ENCODE results near the gene BLCAP. TPM values are rescaled to one million over a fixed set of nuclear protein-coding genes. Genes with fewer than 3 reads are reported as not detected.
"Not testable (repeated sequence)": the region's sequence is repeated elsewhere in the genome, so short reads cannot be mapped to it uniquely, and the experiment has no call there.

Gene BLCAP
- polyA plus RNA-seq, 1 donor: 86.6 TPM

- H3K9me3 ChIP-seq (ENCODE audit: control insufficient read depth, low read depth, low read length): no peaks in the 10 kb centered on the region
- no peaks in the 10 kb centered on the region for H3K4me1 ChIP-seq (ENCODE audit: control insufficient read depth, insufficient read depth, low read length)
- no peak overlapping the region for H3K27ac ChIP-seq (ENCODE audit: low read length)
- peaks cover 1% of the 10 kb centered on the region for H3K27me3 ChIP-seq (ENCODE audit: control insufficient read depth, insufficient read depth, low read length)
- no peak overlapping the region for H3K4me3 ChIP-seq (ENCODE audit: low read length)
- no CpG with 5 or more reads among the region's 4 CpGs for WGBS (ENCODE audit: insufficient coverage, low lambda C conversion rate)
- no peaks in the 10 kb centered on the region for H3K36me3 ChIP-seq (ENCODE audit: control insufficient read depth, insufficient read depth, low read length)
- DNase-seq: no peak
These were observed 31.1 kb upstream of the BLCAP start for GRCh38 chr20:37558779-37559178.

DNA sequence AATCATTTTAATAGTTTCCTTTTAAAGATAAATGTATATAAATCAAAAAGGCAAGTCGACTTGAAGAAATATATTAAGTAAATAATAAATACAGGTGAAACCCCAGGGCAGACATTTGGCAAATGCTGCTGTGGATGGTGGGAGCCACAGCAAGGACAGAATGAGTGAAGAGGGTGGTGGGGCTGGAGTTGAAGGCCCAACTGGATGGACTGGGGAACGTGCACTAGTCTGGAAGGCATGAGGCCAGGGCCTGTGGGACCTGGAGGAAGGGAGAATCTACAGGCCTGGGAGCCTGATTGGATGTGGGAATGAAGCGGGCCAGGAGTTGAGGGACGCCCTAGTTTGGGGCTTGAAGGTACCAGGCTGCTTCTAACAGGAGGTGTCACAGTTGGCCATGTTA lies 30.6 kb upstream of the BLCAP start:
- no peaks in the 10 kb centered on the region for H3K4me1 ChIP-seq (ENCODE audit: control insufficient read depth, insufficient read depth, low read length)
- no peaks in the 10 kb centered on the region for H3K27me3 ChIP-seq (ENCODE audit: control insufficient read depth, insufficient read depth, low read length)
- no peaks in the 10 kb centered on the region for H3K9me3 ChIP-seq (ENCODE audit: control insufficient read depth, low read depth, low read length)
- H3K27ac ChIP-seq (ENCODE audit: low read length): no peak overlapping the region
- WGBS (ENCODE audit: insufficient coverage, low lambda C conversion rate): 86% methylated on average over 1 of the region's 4 CpGs
- H3K36me3 ChIP-seq (ENCODE audit: control insufficient read depth, insufficient read depth, low read length): no peaks in the 10 kb centered on the region
- DNase-seq: no peak
- no peak overlapping the region for H3K4me3 ChIP-seq (ENCODE audit: low read length)

GRCh38 chr20:37556538-37556937 lies 28.9 kb upstream of the BLCAP start:
- no peak overlapping the region for H3K4me3 ChIP-seq (ENCODE audit: low read length)
- no CpG with 5 or more reads among the region's 6 CpGs for WGBS (ENCODE audit: insufficient coverage, low lambda C conversion rate)
- H3K4me1 ChIP-seq (ENCODE audit: control insufficient read depth, insufficient read depth, low read length): no peaks in the 10 kb centered on the region
- H3K36me3 ChIP-seq (ENCODE audit: control insufficient read depth, insufficient read depth, low read length): no peaks in the 10 kb centered on the region
- no peaks in the 10 kb centered on the region for H3K9me3 ChIP-seq (ENCODE audit: control insufficient read depth, low read depth, low read length)
- DNase-seq: no peak
- no peaks in the 10 kb centered on the region for H3K27me3 ChIP-seq (ENCODE audit: control insufficient read depth, insufficient read depth, low read length)
- H3K27ac ChIP-seq (ENCODE audit: low read length): no peak overlapping the region

- DNase-seq; H3K27ac ChIP-seq (ENCODE audit: low read length); H3K4me3 ChIP-seq (ENCODE audit: low read length); H3K9me3 ChIP-seq (ENCODE audit: control insufficient read depth, low read depth, low read length); H3K27me3 ChIP-seq (ENCODE audit: control insufficient read depth, insufficient read depth, low read length); H3K4me1 ChIP-seq (ENCODE audit: control insufficient read depth, insufficient read depth, low read length); H3K36me3 ChIP-seq (ENCODE audit: control insufficient read depth, insufficient read depth, low read length): not testable (repeated sequence)
- WGBS (ENCODE audit: insufficient coverage, low lambda C conversion rate): 0% methylated on average over 1 of the region's 13 CpGs
These were observed 27.1 kb upstream of the BLCAP start for GRCh38 chr20:37554721-37555298.

DNA sequence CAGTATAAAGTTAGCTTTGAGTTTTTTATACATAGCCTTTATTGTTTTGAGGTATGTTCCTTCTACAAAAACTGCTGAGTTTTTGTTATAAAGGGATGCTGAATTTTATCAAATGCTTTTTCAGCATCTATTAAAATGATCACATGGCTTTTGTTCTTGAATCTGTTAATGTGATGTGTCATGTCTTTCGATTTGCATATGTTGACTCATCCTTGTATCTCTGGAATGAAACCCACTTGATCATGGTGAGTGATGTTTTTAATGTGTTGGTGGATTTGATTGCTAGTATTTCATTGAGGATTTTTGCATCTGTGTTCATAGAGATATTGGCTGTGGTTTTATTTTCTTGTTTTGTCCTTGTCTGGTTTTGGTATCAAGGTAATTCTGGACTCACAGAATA lies 24.7 kb upstream of the BLCAP start:
- H3K9me3 ChIP-seq (ENCODE audit: control insufficient read depth, low read depth, low read length): no peaks in the 10 kb centered on the region
- H3K4me1 ChIP-seq (ENCODE audit: control insufficient read depth, insufficient read depth, low read length): peaks cover 3% of the 10 kb centered on the region
- no CpG with 5 or more reads among the region's 1 CpG for WGBS (ENCODE audit: insufficient coverage, low lambda C conversion rate)
- no peak overlapping the region for H3K4me3 ChIP-seq (ENCODE audit: low read length)
- H3K27ac ChIP-seq (ENCODE audit: low read length): no peak overlapping the region
- no peaks in the 10 kb centered on the region for H3K36me3 ChIP-seq (ENCODE audit: control insufficient read depth, insufficient read depth, low read length)
- H3K27me3 ChIP-seq (ENCODE audit: control insufficient read depth, insufficient read depth, low read length): no peaks in the 10 kb centered on the region
- DNase-seq: no peak

GRCh38 chr20:37551660-37552059 lies 24.0 kb upstream of the BLCAP start:
- H3K27me3 ChIP-seq (ENCODE audit: control insufficient read depth, insufficient read depth, low read length); H3K9me3 ChIP-seq (ENCODE audit: control insufficient read depth, low read depth, low read length); H3K4me3 ChIP-seq (ENCODE audit: low read length); H3K36me3 ChIP-seq (ENCODE audit: control insufficient read depth, insufficient read depth, low read length); H3K27ac ChIP-seq (ENCODE audit: low read length); H3K4me1 ChIP-seq (ENCODE audit: control insufficient read depth, insufficient read depth, low read length); DNase-seq: not testable (repeated sequence)
- no CpG with 5 or more reads among the region's 2 CpGs for WGBS (ENCODE audit: insufficient coverage, low lambda C conversion rate)

DNA sequence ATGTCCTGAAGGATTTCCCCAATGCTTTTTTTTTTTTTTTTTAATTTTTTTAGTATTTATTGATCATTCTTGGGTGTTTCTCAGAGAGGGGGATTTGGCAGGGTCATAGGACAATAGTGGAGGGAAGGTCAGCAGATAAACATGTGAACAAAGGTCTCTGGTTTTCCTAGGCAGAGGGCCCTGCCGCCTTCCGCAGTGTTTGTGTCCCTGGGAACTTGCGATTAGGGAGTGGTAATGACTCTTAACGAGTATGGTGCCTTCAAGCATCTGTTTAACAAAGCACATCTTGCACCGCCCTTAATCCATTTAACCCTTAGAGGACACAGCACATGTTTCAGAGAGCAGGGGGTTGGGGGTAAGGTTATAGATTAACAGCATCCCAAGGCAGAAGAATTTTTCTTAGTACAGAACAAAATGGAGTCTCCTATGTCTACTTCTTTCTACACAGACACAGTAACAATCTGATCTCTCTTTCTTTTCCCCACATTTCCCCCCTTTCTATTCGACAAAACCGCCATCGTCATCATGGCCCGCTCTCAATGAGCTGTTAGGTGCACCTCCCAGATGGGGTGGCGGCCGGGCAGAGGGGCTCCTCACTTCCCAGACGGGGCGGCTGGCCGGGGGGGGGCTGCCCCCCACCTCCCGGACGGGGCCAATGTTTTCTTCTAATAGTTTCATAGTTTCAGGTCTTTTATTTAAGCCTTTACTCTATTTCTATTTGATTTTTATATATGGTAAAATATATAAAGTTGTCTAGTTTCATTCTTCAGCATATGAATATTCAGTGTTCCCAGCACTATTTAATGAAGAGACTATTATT lies 22.6 kb upstream of the BLCAP start:
- not testable (repeated sequence) for H3K4me3 ChIP-seq (ENCODE audit: low read length); DNase-seq; H3K27ac ChIP-seq (ENCODE audit: low read length); H3K9me3 ChIP-seq (ENCODE audit: control insufficient read depth, low read depth, low read length); H3K36me3 ChIP-seq (ENCODE audit: control insufficient read depth, insufficient read depth, low read length); H3K4me1 ChIP-seq (ENCODE audit: control insufficient read depth, insufficient read depth, low read length); H3K27me3 ChIP-seq (ENCODE audit: control insufficient read depth, insufficient read depth, low read length)
- WGBS (ENCODE audit: insufficient coverage, low lambda C conversion rate): no CpG with 5 or more reads among the region's 16 CpGs

DNA sequence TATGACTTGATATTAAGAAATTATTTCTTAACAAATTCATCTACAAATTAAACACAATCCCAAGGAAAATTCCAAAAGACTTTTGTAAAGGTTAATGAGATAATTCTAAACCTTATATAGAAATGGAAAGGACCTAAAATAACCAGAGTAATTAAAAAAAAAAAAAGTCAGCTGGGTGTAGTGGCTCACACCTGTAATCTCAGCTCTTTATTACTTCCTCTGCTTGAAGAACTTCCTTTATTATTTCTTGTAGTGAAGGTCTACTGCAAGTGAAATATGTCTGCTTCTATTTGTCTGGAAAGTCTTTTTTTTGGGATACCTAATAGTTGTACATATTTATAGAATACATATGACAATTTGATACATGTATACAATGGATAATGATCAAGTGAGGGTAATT lies 20.2 kb upstream of the BLCAP start:
- H3K27me3 ChIP-seq (ENCODE audit: control insufficient read depth, insufficient read depth, low read length): no peaks in the 10 kb centered on the region
- peak overlapping the region; percentile 4 for H3K27ac ChIP-seq (ENCODE audit: low read length)

GRCh38 chr20:37545516-37545915 lies 17.8 kb upstream of the BLCAP start:
- Histone ChIP-seq H3K9me3 (ENCODE audit: control insufficient read depth, low read depth, low read length) (no peaks in the 10 kb centered on the region), H3K36me3 (ENCODE audit: control insufficient read depth, insufficient read depth, low read length) (no peaks in the 10 kb centered on the region), H3K27ac (ENCODE audit: low read length) (no peak overlapping the region), H3K4me1 (ENCODE audit: control insufficient read depth, insufficient read depth, low read length) (peaks cover 33% of the 10 kb centered on the region), H3K4me3 (ENCODE audit: low read length) (no peak overlapping the region), H3K27me3 (ENCODE audit: control insufficient read depth, insufficient read depth, low read length) (no peaks in the 10 kb centered on the region)
- DNase-seq: no peak
- 80% methylated on average over 1 of the region's 1 CpG for WGBS (ENCODE audit: insufficient coverage, low lambda C conversion rate)

More for the DNA sequence above, 20.2 kb upstream of the BLCAP start:
- no peak for DNase-seq
- no peak overlapping the region for H3K4me3 ChIP-seq (ENCODE audit: low read length)
- H3K4me1 ChIP-seq (ENCODE audit: control insufficient read depth, insufficient read depth, low read length): peaks cover 14% of the 10 kb centered on the region
- no peaks in the 10 kb centered on the region for H3K36me3 ChIP-seq (ENCODE audit: control insufficient read depth, insufficient read depth, low read length)
- no peaks in the 10 kb centered on the region for H3K9me3 ChIP-seq (ENCODE audit: control insufficient read depth, low read depth, low read length)

DNA sequence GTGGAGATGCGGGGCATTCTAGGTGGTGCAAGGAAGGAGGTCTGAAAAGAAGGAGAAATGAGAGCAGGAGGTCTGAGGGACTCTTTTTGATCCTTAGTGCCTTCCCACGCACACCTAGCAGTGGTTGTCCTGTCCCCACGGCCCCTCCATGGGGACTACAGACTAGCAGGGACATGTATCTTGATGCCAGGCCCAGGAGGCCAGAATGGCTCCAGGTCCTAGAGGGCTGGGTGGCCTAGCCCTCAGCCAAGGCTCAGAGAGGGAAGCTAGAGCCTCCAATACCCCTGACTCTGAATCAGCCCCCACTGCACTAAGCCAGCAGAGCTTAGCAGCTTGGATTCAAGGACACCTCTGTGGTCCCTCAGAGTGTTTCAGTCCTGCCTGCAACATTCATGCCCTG lies 16.7 kb upstream of the BLCAP start:
- no peaks in the 10 kb centered on the region for H3K36me3 ChIP-seq (ENCODE audit: control insufficient read depth, insufficient read depth, low read length)
- H3K4me3 ChIP-seq (ENCODE audit: low read length): no peak overlapping the region
- no CpG with 5 or more reads among the region's 3 CpGs for WGBS (ENCODE audit: insufficient coverage, low lambda C conversion rate)
- H3K27ac ChIP-seq (ENCODE audit: low read length): no peak overlapping the region
- DNase-seq: no peak
- H3K27me3 ChIP-seq (ENCODE audit: control insufficient read depth, insufficient read depth, low read length): no peaks in the 10 kb centered on the region
- H3K4me1 ChIP-seq (ENCODE audit: control insufficient read depth, insufficient read depth, low read length): peaks cover 39% of the 10 kb centered on the region
- no peaks in the 10 kb centered on the region for H3K9me3 ChIP-seq (ENCODE audit: control insufficient read depth, low read depth, low read length)

- Histone ChIP-seq H3K27me3 (ENCODE audit: control insufficient read depth, insufficient read depth, low read length) (no peaks in the 10 kb centered on the region), H3K9me3 (ENCODE audit: control insufficient read depth, low read depth, low read length) (no peaks in the 10 kb centered on the region), H3K36me3 (ENCODE audit: control insufficient read depth, insufficient read depth, low read length) (no peaks in the 10 kb centered on the region), H3K27ac (ENCODE audit: low read length) (no peak overlapping the region), H3K4me3 (ENCODE audit: low read length) (no peak overlapping the region), H3K4me1 (ENCODE audit: control insufficient read depth, insufficient read depth, low read length) (peaks cover 44% of the 10 kb centered on the region)
- WGBS (ENCODE audit: insufficient coverage, low lambda C conversion rate): no CpG with 5 or more reads among the region's 3 CpGs
- DNase-seq: peak in 1 of 2 donors; percentile 47
These were observed 16.2 kb upstream of the BLCAP start for GRCh38 chr20:37543828-37544227.

All from large intestine (tissue), 3 donors.